HepG2 (cell line): Measurements from ENCODE around the gene SBDS. TPM values are rescaled to one million over a fixed set of nuclear protein-coding genes. Genes with fewer than 3 reads are reported as not detected.

ENCODE experiments used
- ATAC-seq: fragments of 200-7000 bp; cut with Tn5 transposase; 3 replicates; pipeline ENCODE4 v1.9.1; 2020; ENCODE audit warnings: mild to moderate bottlenecking, moderate library complexity
- BruUV-seq: library from RNA; stranded (reverse); fragments of 400-500 nt; replicated peaks from 2 replicates; lab custom pipeline; 2021; lab: Mats Ljungman, UMichigan
- CTCF ChIA-PET: fragments of 300-600 bp; formaldehyde crosslinking; extraction: SDS; loops from one replicate; lab custom pipeline; 2021; ENCODE audit warnings: low total read pairs, inconsistent platforms, low intra/inter-chr PET ratio; lab: Yijun Ruan, JAX
- POLR2A ChIA-PET: fragments of 350-600 bp; sonication (Branson Sonifier 250); formaldehyde crosslinking; loops from one replicate; lab custom pipeline; 2020; ENCODE audit warnings: antibody characterized with exemption, inconsistent platforms; lab: Yijun Ruan, JAX
- DNase-seq: peaks from one replicate; pipeline ENCODE4 v3.0.0-alpha.2; 2015; ENCODE audit warnings: low spot score
- FAIRE-seq: peaks from 3 replicates; lab custom pipeline; 2011; peaks lifted over from hg19 to GRCh38; lab: Jason Lieb, UNC
- H2AFZ ChIP-seq: one replicate; pipeline ENCODE4 v1.6.1; 2011; ENCODE audit warnings: low read length, inconsistent platforms
- H3K27ac ChIP-seq: fragments of 300-600 bp; 3 replicates; pipeline ENCODE4 v1.8.0; 2011; ENCODE audit warnings: mixed run types, mild to moderate bottlenecking, mixed read lengths, low read length, inconsistent platforms; ENCODE audit not compliant: insufficient read depth; ENCODE audit errors: extremely low read length
- H3K27me3 ChIP-seq, 2 experiments: fragments of 200-600 bp in 1 of 2; 2 replicates in 1 of 2; 3 replicates in 1 of 2; pipeline versions ENCODE4 v1.6.0 to v1.8.0; 2011; ENCODE audit warnings: low read length in 2 of 2, mild to moderate bottlenecking in 2 of 2, moderate library complexity in 2 of 2, inconsistent platforms in 1 of 2; ENCODE audit not compliant: insufficient read depth in 2 of 2, control insufficient read depth in 1 of 2
- H3K36me3 ChIP-seq, 2 experiments: fragments of 200-600 bp in 1 of 2; replicated peaks in 1 of 2; 2 replicates in 1 of 2; 3 replicates in 1 of 2; pipeline versions ENCODE4 v1.5.1 to v1.8.0; 2011; ENCODE audit warnings: low read length in 2 of 2, inconsistent platforms in 1 of 2; ENCODE audit not compliant: insufficient read depth in 2 of 2, control insufficient read depth in 1 of 2
- H3K4me1 ChIP-seq: 2 replicates; pipeline ENCODE4 v1.5.1; 2012; ENCODE audit warnings: low read length, inconsistent platforms; ENCODE audit not compliant: insufficient read depth
- H3K4me2 ChIP-seq: 2 replicates; pipeline ENCODE4 v1.6.0; 2011; ENCODE audit warnings: low read depth, low read length, inconsistent platforms
- H3K4me3 ChIP-seq, 3 experiments: fragments of 200-600 bp in 1 of 3; sonication (generic), shearing (Covaris generic) in 1 of 3; replicated peaks in 1 of 3; 2 replicates each; pipeline ENCODE4 v1.5.1; 2011 to 2016; ENCODE audit warnings: low read length in 3 of 3, inconsistent platforms in 2 of 3, low read depth in 2 of 3, mild to moderate bottlenecking in 2 of 3, control low read depth in 1 of 3, mixed read lengths in 1 of 3; ENCODE audit not compliant: insufficient read depth in 1 of 3
- H3K79me2 ChIP-seq: one replicate; pipeline ENCODE4 v1.6.1; 2011; ENCODE audit warnings: low read length, inconsistent platforms; ENCODE audit not compliant: insufficient read depth
- H3K9ac ChIP-seq: 2 replicates; pipeline ENCODE4 v1.6.0; 2011; ENCODE audit warnings: mild to moderate bottlenecking, low read depth, low read length, inconsistent platforms; ENCODE audit not compliant: insufficient read depth
- H3K9me3 ChIP-seq: 2 replicates; pipeline ENCODE4 v1.5.1; 2012; ENCODE audit warnings: mild to moderate bottlenecking, low read length
- H4K20me1 ChIP-seq: 2 replicates; pipeline ENCODE4 v1.6.0; 2011; ENCODE audit warnings: inconsistent platforms, mild to moderate bottlenecking, low read length, moderate library complexity; ENCODE audit not compliant: insufficient read depth
- EEA1 ChIP-seq: sonication (generic); formaldehyde crosslinking; IDR thresholded peaks from 2 replicates; pipeline ENCODE4 v1.5.1; 2020; ENCODE audit warnings: mild to moderate bottlenecking, missing genetic modification reagents, borderline replicate concordance
- FOXP1 ChIP-seq, 2 experiments: fragments of 450-650 bp in 1 of 2; IDR thresholded peaks; 2 replicates each; pipeline ENCODE4 v1.6.1; 2017 to 2018; ENCODE audit warnings: antibody characterized with exemption in 1 of 2
- NFYB ChIP-seq: sonication (generic); formaldehyde crosslinking; IDR thresholded peaks from 2 replicates; pipeline ENCODE4 v1.4.0; 2020; ENCODE audit warnings: missing genetic modification reagents
- PHF8 ChIP-seq: sonication (generic); formaldehyde crosslinking; IDR thresholded peaks from 2 replicates; pipeline ENCODE4 v1.5.0; 2020; ENCODE audit warnings: missing genetic modification reagents
- SETDB1 ChIP-seq: sonication (generic); formaldehyde crosslinking; IDR thresholded peaks from 2 replicates; pipeline ENCODE4 v1.5.1; 2020; ENCODE audit warnings: missing genetic modification reagents, mild to moderate bottlenecking, borderline replicate concordance
- ZNF331 ChIP-seq: sonication (generic); formaldehyde crosslinking; IDR thresholded peaks from 2 replicates; pipeline ENCODE4 v1.4.0; 2020; ENCODE audit warnings: missing genetic modification reagents
- WGBS: methylation state at CpG from one replicate; pipeline ENCODE4 v1.1.6; 2017; ENCODE audit warnings: low lambda C conversion rate; 5-methylcytosine and 5-hydroxymethylcytosine counted together
- in situ Hi-C: cut with HindIII; loops from 2 replicates; pipeline ENCODE4 v1.10.0; 2017; ENCODE audit warnings: low pct_unique_long_range_greater_than_20kb; ENCODE audit not compliant: extremely low pct_ligation_motif_present
- intact Hi-C: fragments of 100-400 bp; cut with micrococcal nuclease; formaldehyde crosslinking; loops from one replicate; pipeline ENCODE4 v1.10.0; 2022; ENCODE audit not compliant: unreplicated experiment
- polyA plus RNA-seq, 8 experiments: library from polyadenylated mRNA; depleted of rRNA in 3 of 8; stranded (reverse) in 7 of 8; unstranded in 1 of 8; fragments of >200 nt; fragmentation: Illumina TruSeq in 4 of 8; extraction: Trizol in 4 of 8; gene quantifications; 2 replicates each; pipeline versions ENCODE4 v1.2.1 to v1.2.3, GENCODE V29; 2011 to 2016; ENCODE audit warnings: low read depth in 4 of 8, missing spikeins in 1 of 8, mixed read lengths in 1 of 8; ENCODE audit not compliant: insufficient read depth in 1 of 8
- total RNA-seq, 5 experiments: library from RNA; depleted of rRNA; stranded (reverse); fragments of >200 nt; fragmentation: Illumina TruSeq; extraction: Trizol; gene quantifications; 2 replicates each; pipeline ENCODE4 v1.2.3, GENCODE V29; 2016; ENCODE audit warnings: low read depth in 1 of 5
- TF ChIP-seq, protein P1 (sequence below): sonication (generic); formaldehyde crosslinking; IDR thresholded peaks from 2 replicates; pipeline ENCODE4 v1.8.1; 2023; ENCODE audit warnings: mild to moderate bottlenecking, missing genetic modification reagents
- TF ChIP-seq, protein P2 (sequence below): sonication (generic); formaldehyde crosslinking; IDR thresholded peaks from 2 replicates; pipeline ENCODE4 v1.5.0; 2020; ENCODE audit warnings: mild to moderate bottlenecking, low read depth, missing genetic modification reagents, borderline replicate concordance

The SBDS gene
- total and polyA plus RNA-seq, 2 of the 13 experiments (the other 11 are each of a cell fraction or from before 2014, with no cell fraction given), result 39.1 to 79.3 TPM

DNA sequence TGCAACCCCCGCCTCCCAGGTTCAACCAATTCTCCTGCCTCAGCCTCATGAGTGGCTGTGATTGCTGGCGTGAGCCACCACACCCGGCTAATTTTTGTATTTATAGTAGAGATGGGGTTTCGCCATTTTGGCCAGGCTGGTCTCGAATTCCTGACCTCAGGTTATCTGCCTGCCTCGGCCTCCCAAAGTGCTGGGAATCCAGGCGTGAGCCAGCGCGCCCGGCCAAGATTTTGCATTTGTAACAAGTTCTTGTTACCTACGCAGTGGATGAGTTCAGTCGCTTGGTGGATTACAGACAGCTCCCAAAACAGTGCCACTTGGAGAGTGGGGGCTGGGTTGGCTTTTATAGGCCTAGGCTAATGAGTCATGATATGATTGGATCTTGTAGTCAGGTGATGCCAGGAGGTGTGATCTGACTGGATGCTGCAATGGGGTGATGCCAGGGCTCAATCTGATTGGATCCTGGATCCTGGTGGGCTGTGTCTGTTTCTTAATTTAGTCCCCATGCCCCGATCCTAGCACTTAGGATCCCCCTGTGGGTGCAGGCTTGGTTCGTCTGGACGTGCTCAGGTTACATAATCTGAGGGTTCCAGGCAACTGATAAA, 20.3 kb downstream of the SBDS start:
- no TSS peak for BruUV-seq
- no peak overlapping the region for H3K4me3 ChIP-seq
- no peak overlapping the region for H3K9ac ChIP-seq
- ChIA-PET POLR2A (no interaction called here), CTCF (no interaction called here)
- H3K9me3 ChIP-seq, result peaks cover 2% of the 10 kb centered on the region; the same call in 1 of the 2 replicates
- intact Hi-C loops (no loop called here), in situ Hi-C loops (loop anchor here (25.0 kb wide), 1 partner anchor 138 kb away; no protein-coding TSS in a partner anchor)
- no peak overlapping the region for H3K27ac ChIP-seq
- FAIRE-seq (no peak), ATAC-seq (no peak), DNase-seq (no peak)
- H3K27me3 ChIP-seq, result 0 out of 5 replicates have a peak, but pooled peaks cover 0 to 1% of the 10 kb centered on the region in 2 experiments
- no peak overlapping the region for H3K4me2 ChIP-seq
- no peaks in the 10 kb centered on the region for H4K20me1 ChIP-seq
- 85% methylated on average over 15 of the region's 15 CpGs for WGBS
- TF ChIP-seq, protein P1, sequence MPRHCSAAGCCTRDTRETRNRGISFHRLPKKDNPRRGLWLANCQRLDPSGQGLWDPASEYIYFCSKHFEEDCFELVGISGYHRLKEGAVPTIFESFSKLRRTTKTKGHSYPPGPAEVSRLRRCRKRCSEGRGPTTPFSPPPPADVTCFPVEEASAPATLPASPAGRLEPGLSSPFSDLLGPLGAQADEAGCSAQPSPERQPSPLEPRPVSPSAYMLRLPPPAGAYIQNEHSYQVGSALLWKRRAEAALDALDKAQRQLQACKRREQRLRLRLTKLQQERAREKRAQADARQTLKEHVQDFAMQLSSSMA, result no peak
- TF ChIP-seq PHF8 (CRISPR knock-in tag) (no peak), EEA1 (CRISPR knock-in tag) (no peak), FOXP1 (IDR thresholded peaks at IDR 0.05) (no peak), FOXP1 (CRISPR knock-in tag; IDR thresholded peaks at IDR 0.05) (no peak), ZNF331 (CRISPR knock-in tag) (no peak), SETDB1 (CRISPR knock-in tag) (no peak), NFYB (0 out of 2 replicates have a peak, but pooled peaks have one; percentile 37)
- TF ChIP-seq, protein P2, sequence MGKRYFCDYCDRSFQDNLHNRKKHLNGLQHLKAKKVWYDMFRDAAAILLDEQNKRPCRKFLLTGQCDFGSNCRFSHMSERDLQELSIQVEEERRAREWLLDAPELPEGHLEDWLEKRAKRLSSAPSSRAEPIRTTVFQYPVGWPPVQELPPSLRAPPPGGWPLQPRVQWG, result no peak
- H3K36me3 ChIP-seq, result no peaks in the 10 kb centered on the region
- H2AFZ ChIP-seq, result no peak overlapping the region
- peaks cover 28% of the 10 kb centered on the region for H3K4me1 ChIP-seq
- no peaks in the 10 kb centered on the region for H3K79me2 ChIP-seq
